Measurements from ENCODE around the gene ZDHHC12.

DNA sequence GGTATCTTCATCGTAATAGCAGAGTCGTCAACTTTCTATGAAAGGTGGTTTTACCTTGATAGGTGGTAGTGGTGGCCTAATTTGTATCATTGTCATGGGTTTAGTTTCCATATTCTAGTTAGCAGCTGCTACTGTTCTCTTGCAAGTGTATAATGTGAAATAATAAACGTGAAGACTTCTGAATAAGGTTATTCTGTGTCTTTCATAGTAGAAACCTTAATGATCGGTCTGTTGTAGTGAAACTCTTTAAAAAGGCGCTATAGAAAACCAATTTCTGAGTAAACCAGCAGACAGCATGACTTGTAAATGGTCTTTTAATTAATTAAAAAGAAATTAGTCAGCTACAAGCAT, 33.3 kb downstream of the ZDHHC12 start:
- no peak for TF ChIP-seq SUZ12 (IDR thresholded peaks at IDR 0.05; ENCODE audit: extremely low read depth, insufficient read depth, insufficient read length)
- TF ChIP-seq ZNF274 (IDR thresholded peaks at IDR 0.05; ENCODE audit: low read depth, low read length), result no peak
- TF ChIP-seq YY1 (IDR thresholded peaks at IDR 0.05; ENCODE audit: insufficient read depth, insufficient read length), result no peak
